Measurements from ENCODE around the gene HBA2. TPM values are rescaled to one million over a fixed set of nuclear protein-coding genes. Genes with fewer than 3 reads are reported as not detected.

The HBA2 gene
- total RNA-seq, 1 donor from 2014 or later: not detected

DNA sequence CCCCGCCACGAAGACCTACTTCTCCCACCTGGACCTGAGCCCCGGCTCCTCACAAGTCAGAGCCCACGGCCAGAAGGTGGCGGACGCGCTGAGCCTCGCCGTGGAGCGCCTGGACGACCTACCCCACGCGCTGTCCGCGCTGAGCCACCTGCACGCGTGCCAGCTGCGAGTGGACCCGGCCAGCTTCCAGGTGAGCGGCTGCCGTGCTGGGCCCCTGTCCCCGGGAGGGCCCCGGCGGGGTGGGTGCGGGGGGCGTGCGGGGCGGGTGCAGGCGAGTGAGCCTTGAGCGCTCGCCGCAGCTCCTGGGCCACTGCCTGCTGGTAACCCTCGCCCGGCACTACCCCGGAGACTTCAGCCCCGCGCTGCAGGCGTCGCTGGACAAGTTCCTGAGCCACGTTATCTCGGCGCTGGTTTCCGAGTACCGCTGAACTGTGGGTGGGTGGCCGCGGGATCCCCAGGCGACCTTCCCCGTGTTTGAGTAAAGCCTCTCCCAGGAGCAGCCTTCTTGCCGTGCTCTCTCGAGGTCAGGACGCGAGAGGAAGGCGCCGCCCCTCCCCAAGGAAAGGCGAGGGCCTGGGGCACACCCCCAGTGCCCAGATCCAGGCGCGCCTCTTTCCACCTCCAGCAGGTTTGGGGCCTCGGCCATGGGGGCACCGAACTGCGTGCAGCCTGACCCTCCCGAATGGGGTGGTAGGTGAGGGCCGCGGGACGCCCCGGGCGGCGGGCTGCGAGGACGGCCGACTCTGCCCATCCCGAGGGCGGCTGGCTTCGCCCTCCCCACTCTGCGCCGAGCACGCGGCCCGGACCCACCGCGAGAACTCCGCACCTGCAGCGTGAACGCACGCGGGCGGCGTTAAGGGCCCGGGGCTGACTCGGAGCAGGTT lies 8.2 kb downstream of the HBA2 start:
- H3K4me1 Mint-ChIP-seq (ENCODE audit: low read depth): peaks cover 6% of the 10 kb centered on the region
- no peaks in the 10 kb centered on the region for H3K9me3 Mint-ChIP-seq (ENCODE audit: low read depth)
- peaks cover 4% of the 10 kb centered on the region for H3K36me3 Mint-ChIP-seq (ENCODE audit: low read depth)
- DNase-seq (ENCODE audit: low spot score): no peak
- H3K27me3 Mint-ChIP-seq (ENCODE audit: low read depth): peaks cover 19% of the 10 kb centered on the region
- peak overlapping the region; percentile 36 for H3K4me3 Mint-ChIP-seq (ENCODE audit: unreplicated experiment)
- TF ChIP-seq, protein P1, sequence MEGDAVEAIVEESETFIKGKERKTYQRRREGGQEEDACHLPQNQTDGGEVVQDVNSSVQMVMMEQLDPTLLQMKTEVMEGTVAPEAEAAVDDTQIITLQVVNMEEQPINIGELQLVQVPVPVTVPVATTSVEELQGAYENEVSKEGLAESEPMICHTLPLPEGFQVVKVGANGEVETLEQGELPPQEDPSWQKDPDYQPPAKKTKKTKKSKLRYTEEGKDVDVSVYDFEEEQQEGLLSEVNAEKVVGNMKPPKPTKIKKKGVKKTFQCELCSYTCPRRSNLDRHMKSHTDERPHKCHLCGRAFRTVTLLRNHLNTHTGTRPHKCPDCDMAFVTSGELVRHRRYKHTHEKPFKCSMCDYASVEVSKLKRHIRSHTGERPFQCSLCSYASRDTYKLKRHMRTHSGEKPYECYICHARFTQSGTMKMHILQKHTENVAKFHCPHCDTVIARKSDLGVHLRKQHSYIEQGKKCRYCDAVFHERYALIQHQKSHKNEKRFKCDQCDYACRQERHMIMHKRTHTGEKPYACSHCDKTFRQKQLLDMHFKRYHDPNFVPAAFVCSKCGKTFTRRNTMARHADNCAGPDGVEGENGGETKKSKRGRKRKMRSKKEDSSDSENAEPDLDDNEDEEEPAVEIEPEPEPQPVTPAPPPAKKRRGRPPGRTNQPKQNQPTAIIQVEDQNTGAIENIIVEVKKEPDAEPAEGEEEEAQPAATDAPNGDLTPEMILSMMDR (IDR thresholded peaks at IDR 0.05): no peak
- no peak overlapping the region for H3K27ac Mint-ChIP-seq (ENCODE audit: unreplicated experiment)

DNA sequence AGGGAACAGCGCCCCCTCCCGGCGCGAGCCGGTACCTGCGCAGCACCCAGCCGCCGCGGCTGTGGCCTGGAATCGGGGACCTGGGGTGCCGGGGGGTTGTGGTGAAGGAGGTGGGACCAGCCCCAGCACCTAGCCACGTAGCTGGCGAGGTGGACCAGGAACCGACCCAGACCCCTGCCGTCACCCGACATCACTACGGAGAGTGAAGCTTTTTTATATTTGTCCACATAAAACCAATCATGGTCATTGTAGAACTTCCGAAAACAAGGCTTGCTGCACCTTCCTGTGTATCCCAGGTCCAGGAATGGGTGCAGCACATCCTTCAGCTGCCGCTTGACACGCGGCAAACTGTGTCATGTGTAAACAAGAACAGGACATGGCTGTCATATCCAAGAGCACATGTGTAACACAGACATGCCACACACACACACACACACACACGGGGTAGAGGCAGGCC lies 8.9 kb downstream of the HBA2 start:
- DNase-seq (ENCODE audit: low spot score): no peak
- TF ChIP-seq, protein P1 (IDR thresholded peaks at IDR 0.05): peak; percentile 99

DNA sequence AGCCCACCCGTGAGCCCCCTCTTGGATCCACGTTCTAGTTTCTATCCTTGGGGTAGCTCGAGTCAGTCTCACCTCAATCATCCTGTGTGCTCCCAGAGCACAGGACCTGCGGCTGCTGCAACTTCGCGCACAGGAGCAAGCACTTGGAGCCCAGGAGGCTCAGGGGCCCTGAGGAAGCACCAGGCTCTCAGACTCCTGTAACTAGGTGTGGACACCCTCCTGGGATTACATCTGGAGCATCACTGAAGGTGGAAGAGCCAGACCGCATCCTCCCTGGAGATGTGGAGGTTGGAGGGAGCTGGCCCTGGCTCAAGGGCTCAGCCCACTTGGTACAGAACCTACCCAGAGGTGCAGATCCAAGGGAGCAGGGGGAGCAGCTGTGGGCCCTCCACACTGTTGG lies 10.3 kb downstream of the HBA2 start:
- Mint-ChIP-seq H3K9me3 (ENCODE audit: low read depth) (no peaks in the 10 kb centered on the region), H3K4me3 (ENCODE audit: unreplicated experiment) (no peak overlapping the region), H3K27me3 (ENCODE audit: low read depth) (peaks cover 9% of the 10 kb centered on the region), H3K4me1 (ENCODE audit: low read depth) (no peaks in the 10 kb centered on the region), H3K27ac (ENCODE audit: unreplicated experiment) (no peak overlapping the region), H3K36me3 (ENCODE audit: low read depth) (peaks cover 4% of the 10 kb centered on the region)
- TF ChIP-seq, protein P1 (IDR thresholded peaks at IDR 0.05): no peak
- DNase-seq (ENCODE audit: low spot score): no peak

More for the DNA sequence above, 8.9 kb downstream of the HBA2 start:
- peaks cover 4% of the 10 kb centered on the region for H3K36me3 Mint-ChIP-seq (ENCODE audit: low read depth)
- H3K9me3 Mint-ChIP-seq (ENCODE audit: low read depth): no peaks in the 10 kb centered on the region
- no peak overlapping the region for H3K4me3 Mint-ChIP-seq (ENCODE audit: unreplicated experiment)
- H3K27me3 Mint-ChIP-seq (ENCODE audit: low read depth): peaks cover 19% of the 10 kb centered on the region
- H3K4me1 Mint-ChIP-seq (ENCODE audit: low read depth): peaks cover 6% of the 10 kb centered on the region
- H3K27ac Mint-ChIP-seq (ENCODE audit: unreplicated experiment): no peak overlapping the region

DNA sequence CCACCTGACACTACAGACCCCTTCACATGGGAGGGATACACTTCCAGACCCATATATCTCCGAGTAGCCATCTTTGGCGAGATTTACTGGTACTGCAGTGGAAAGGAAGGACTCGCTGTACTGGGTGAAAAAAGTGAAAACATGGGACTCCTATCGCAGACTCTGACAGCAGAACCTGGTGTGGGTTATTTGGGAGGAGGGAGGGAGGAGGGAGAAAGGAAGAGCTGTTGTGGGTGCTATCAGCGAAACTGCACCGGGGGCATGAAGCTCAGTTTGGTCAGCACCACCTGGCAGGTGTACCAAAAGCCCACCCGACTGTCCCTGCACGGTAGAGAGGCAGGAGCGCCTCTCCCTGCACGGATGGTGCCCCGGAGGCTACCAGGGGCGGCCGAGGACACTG lies 12.5 kb downstream of the HBA2 start:
- Mint-ChIP-seq H3K4me3 (ENCODE audit: unreplicated experiment) (no peak overlapping the region), H3K36me3 (ENCODE audit: low read depth) (peaks cover 20% of the 10 kb centered on the region), H3K9me3 (ENCODE audit: low read depth) (no peaks in the 10 kb centered on the region), H3K27ac (ENCODE audit: unreplicated experiment) (no peak overlapping the region), H3K4me1 (ENCODE audit: low read depth) (no peaks in the 10 kb centered on the region), H3K27me3 (ENCODE audit: low read depth) (no peaks in the 10 kb centered on the region)
- TF ChIP-seq, protein P1 (IDR thresholded peaks at IDR 0.05): no peak
- no peak for DNase-seq (ENCODE audit: low spot score)

DNA sequence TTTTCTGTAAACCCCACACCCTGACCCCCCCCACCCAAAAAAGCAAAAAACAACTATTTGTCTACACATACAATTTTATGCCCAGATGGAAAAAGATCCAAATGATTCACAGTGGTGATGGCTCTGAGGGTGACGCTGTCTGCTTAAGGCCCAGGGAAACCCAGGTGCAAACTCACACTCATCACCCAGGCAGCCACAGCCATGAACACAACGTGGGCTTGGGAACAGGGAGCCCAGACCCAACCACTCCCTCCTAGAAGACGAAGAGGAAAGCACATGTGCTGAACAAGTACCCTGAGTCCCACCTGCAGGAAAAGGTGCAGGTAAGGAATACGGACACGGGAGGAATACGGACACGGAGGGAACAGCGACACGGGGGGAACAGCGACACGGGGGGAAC lies 13.0 kb downstream of the HBA2 start:
- Mint-ChIP-seq H3K9me3 (ENCODE audit: low read depth) (no peaks in the 10 kb centered on the region), H3K4me3 (ENCODE audit: unreplicated experiment) (no peak overlapping the region), H3K27ac (ENCODE audit: unreplicated experiment) (no peak overlapping the region), H3K36me3 (ENCODE audit: low read depth) (peaks cover 20% of the 10 kb centered on the region), H3K27me3 (ENCODE audit: low read depth) (no peaks in the 10 kb centered on the region), H3K4me1 (ENCODE audit: low read depth) (no peaks in the 10 kb centered on the region)
- TF ChIP-seq, protein P1 (IDR thresholded peaks at IDR 0.05): no peak
- DNase-seq (ENCODE audit: low spot score): no peak

Data from chondrocyte (in vitro differentiated cells).